Transverse colon (tissue), 4 donors: ENCODE measurements around the gene PILRA. TPM values are rescaled to one million over a fixed set of nuclear protein-coding genes. Genes with fewer than 3 reads are reported as not detected.
"Not testable (repeated sequence)": the region's sequence is repeated elsewhere in the genome, so short reads cannot be mapped to it uniquely, and the experiment has no call there.

ENCODE experiments used
- DNase-seq: peaks from one replicate; pipeline ENCODE4 v3.0.0-alpha.2; 2019
- H3K27ac ChIP-seq, 4 donors: fragments of 200-600 bp; sonication (generic); 2 replicates each; pipeline ENCODE4 v1.5.1; 2016 to 2018; ENCODE audit warnings: inconsistent platforms in 4 of 4
- H3K27me3 ChIP-seq: fragments of 200-600 bp; sonication (generic); 2 replicates; pipeline ENCODE4 v1.5.1; 2017; ENCODE audit warnings: inconsistent platforms
- H3K36me3 ChIP-seq, 4 donors: fragments of 200-600 bp; sonication (generic); 2 replicates each; pipeline ENCODE4 v1.5.1; 2017 to 2019; ENCODE audit warnings: inconsistent platforms in 4 of 4
- H3K4me1 ChIP-seq, 4 donors: fragments of 200-600 bp; sonication (generic); 2 replicates each; pipeline ENCODE4 v1.5.1; 2017 to 2020; ENCODE audit warnings: inconsistent platforms in 4 of 4
- H3K4me3 ChIP-seq, 4 donors: fragments of 200-600 bp; sonication (generic); 1 replicate in 1 of 4; 2 replicates in 3 of 4; pipeline versions ENCODE4 v1.5.1 to v1.6.1; 2017 to 2019; ENCODE audit warnings: inconsistent platforms in 4 of 4
- H3K9me3 ChIP-seq, 2 donors: fragments of 200-600 bp; sonication (generic); 2 replicates each; pipeline ENCODE4 v1.5.1; 2017 to 2019; ENCODE audit warnings: inconsistent platforms in 2 of 2
- CTCF ChIP-seq, 5 experiments: fragments of 200-600 bp in 3 of 5; fragments of 450-650 bp in 2 of 5; sonication (generic) in 3 of 5; IDR thresholded peaks; 1 replicate in 2 of 5; 2 replicates in 3 of 5; pipeline ENCODE4 v1.5.1; 2016 to 2017; ENCODE audit warnings: antibody characterized with exemption in 5 of 5, inconsistent platforms in 3 of 5, mild to moderate bottlenecking in 2 of 5, moderate library complexity in 1 of 5
- EP300 ChIP-seq: sonication (generic); formaldehyde crosslinking; IDR thresholded peaks from one replicate; pipeline ENCODE4 v1.6.1; 2017; ENCODE audit warnings: antibody characterized with exemption, low read depth
- POLR2A ChIP-seq: fragments of 450-650 bp; IDR thresholded peaks from one replicate; pipeline ENCODE4 v1.6.1; 2016; ENCODE audit warnings: antibody characterized with exemption, mild to moderate bottlenecking, moderate library complexity
- POLR2AphosphoS5 ChIP-seq, 3 donors: sonication (generic); formaldehyde crosslinking; IDR thresholded peaks; one replicate each; pipeline ENCODE4 v1.6.1; 2016; ENCODE audit warnings: antibody characterized with exemption in 3 of 3
- WGBS, 2 donors: methylation state at CpG; one replicate each; pipeline ENCODE4 v1.1.5; 2018; ENCODE audit warnings: low coverage in 1 of 2; 5-methylcytosine and 5-hydroxymethylcytosine counted together
- in situ Hi-C, 4 donors: fragments of 200-750 bp; cut with MboI; loops; one replicate each; pipeline versions ENCODE4 v1.15.0 to v1.15.1; 2017; ENCODE audit warnings: low sequenced_read_pairs in 3 of 4, low pct_ligation_motif_present in 1 of 4, low pct_unique_long_range_greater_than_20kb in 1 of 4
- intact Hi-C: fragments of 100-400 bp; cut with DNase I; formaldehyde crosslinking; loops from one replicate; pipeline ENCODE4 v1.15.1; 2023; ENCODE audit warnings: low total_unique reads
- total RNA-seq, 4 donors: library from RNA; depleted of rRNA; stranded (reverse); fragments of >200 nt; gene quantifications; one replicate each; pipeline ENCODE4 v1.1.0, GENCODE V29; 2016

The PILRA gene
- total RNA-seq, 4 donors from 2014 or later: 1.9 to 4.9 TPM; not detected in 2

DNA sequence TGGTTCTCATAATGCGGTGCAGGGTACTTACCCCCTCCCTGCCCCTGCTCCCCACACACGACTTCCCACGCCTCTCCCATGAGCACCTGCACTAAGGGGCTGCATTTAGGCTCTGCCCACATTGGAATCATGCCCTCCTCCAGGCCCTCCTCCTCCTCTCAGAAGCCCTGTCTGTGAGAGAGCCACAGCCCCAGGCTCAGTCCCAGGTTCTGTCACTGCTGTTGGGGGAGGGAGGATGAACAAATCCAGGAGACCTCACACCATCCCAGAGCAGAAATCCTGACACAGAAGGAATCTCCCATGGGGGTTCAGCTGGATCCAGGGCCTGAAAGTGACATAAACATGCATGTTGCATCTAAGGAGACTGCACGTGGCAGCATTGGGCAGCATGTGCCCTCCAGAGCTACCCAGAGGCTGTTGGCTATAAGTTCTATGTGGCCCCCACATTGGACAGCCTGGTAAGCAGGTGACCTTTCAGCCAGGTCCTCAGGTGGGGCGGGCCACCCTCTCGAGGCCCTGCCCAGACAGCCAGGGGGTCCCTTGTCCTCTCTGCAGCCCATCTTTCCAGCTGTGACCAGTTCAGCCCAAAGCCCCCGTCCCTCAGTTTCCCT lies 1.6 kb upstream of the PILRA start:
- Histone ChIP-seq H3K27ac (no peak overlapping the region), H3K9me3 (no peaks in the 10 kb centered on the region), H3K4me3 (no peak overlapping the region), H3K36me3 (no peaks in the 10 kb centered on the region), H3K27me3 (no peaks in the 10 kb centered on the region), H3K4me1 (peaks cover 0 to 5% (median 0%) of the 10 kb centered on the region in 4 donors)
- in situ Hi-C loops (no loop called here), intact Hi-C loops (no loop called here)
- TF ChIP-seq EP300 (no peak), CTCF (IDR thresholded peaks at IDR 0.05) (no peak), POLR2AphosphoS5 (IDR thresholded peaks at IDR 0.05) (no peak), POLR2A (no peak)
- WGBS, 2 donors: 78 to 80% methylated on average over 1 to 6 of the region's 7 CpGs
- DNase-seq: no peak

- in situ Hi-C loops: no loop called here
- no peak overlapping the region for H3K4me3 ChIP-seq
- H3K36me3 ChIP-seq: no peaks in the 10 kb centered on the region
- TF ChIP-seq POLR2AphosphoS5 (IDR thresholded peaks at IDR 0.05): no peak
- TF ChIP-seq POLR2A: no peak
- no peak for TF ChIP-seq EP300
- TF ChIP-seq CTCF (IDR thresholded peaks at IDR 0.05): no peak
- intact Hi-C loops: no loop called here
- no peak for DNase-seq
- no peaks in the 10 kb centered on the region for H3K9me3 ChIP-seq
- H3K27me3 ChIP-seq: no peaks in the 10 kb centered on the region
- WGBS, 2 donors: 53% methylated on average over 8 of the region's 8 CpGs; no CpG with 5 or more reads in 1 of the 2 donors
- H3K4me1 ChIP-seq: peaks cover 0 to 5% (median 0%) of the 10 kb centered on the region in 4 donors
- H3K27ac ChIP-seq: peak overlapping the region in 2 of 4 donors; percentile 29 to 43
Observed at GRCh38 chr7:100372256-100372655, 1.0 kb upstream of the PILRA start.

DNA sequence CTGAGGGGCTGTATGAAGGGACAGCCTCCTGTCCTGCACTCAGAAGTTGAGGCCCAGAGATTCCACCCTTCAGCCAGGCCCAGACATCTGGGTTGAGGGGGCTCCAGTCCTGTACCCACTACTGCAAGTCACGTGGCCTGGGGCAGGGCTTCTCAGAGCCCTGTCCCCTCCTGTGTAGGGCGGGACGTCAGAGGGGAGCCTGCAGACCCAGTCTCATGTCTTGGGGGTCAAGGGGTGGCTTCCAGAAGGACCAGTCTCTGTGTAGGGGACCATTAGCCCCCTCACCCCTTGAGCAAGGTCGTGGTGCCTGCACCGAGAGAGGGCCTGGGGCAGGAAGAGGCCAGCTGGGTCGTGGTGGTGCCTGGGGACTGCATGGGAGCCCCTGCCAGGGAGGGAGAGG lies 593 bp upstream of the PILRA start:
- in situ Hi-C loops (no loop called here), intact Hi-C loops (no loop called here)
- H3K9me3 ChIP-seq: no peaks in the 10 kb centered on the region
- H3K4me1 ChIP-seq: peaks cover 0 to 5% (median 0%) of the 10 kb centered on the region in 4 donors
- H3K27ac ChIP-seq: peak overlapping the region in 3 of 4 donors; percentile 21 to 43 (median 29)
- no peak overlapping the region for H3K4me3 ChIP-seq
- no peak for TF ChIP-seq POLR2A
- H3K36me3 ChIP-seq: no peaks in the 10 kb centered on the region
- WGBS, 2 donors: 57% methylated on average over 6 of the region's 6 CpGs; no CpG with 5 or more reads in 1 of the 2 donors
- DNase-seq: no peak
- no peaks in the 10 kb centered on the region for H3K27me3 ChIP-seq

DNA sequence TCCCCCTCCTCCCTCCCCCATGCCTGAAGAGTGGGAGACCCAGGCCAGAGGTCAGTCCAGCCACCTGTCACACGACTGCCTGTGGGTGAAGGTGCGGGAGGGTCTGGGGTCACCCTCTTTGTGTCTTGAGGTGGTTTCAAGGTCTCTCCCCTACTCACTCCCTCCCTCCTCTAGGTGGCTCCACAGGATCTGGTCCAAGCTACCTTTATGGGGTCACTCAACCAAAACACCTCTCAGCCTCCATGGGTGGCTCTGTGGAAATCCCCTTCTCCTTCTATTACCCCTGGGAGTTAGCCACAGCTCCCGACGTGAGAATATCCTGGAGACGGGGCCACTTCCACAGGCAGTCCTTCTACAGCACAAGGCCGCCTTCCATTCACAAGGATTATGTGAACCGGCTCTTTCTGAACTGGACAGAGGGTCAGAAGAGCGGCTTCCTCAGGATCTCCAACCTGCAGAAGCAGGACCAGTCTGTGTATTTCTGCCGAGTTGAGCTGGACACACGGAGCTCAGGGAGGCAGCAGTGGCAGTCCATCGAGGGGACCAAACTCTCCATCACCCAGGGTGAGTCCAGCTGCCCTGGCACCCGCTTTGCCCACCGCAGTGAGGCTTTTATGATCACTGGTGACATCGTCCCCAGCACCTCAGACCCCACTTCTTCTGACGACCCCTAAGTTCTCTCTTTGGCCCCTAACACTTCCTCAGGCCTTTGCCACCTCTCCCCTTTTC lies 747 bp downstream of the PILRA start:
- DNase-seq, intact Hi-C loops, H3K36me3 ChIP-seq, H3K9me3 ChIP-seq, in situ Hi-C loops, H3K27me3 ChIP-seq: not testable (repeated sequence)
- WGBS, 2 donors: 40 to 76% methylated on average over 1 to 15 of the region's 15 CpGs
- Histone ChIP-seq H3K4me3 (peak overlapping the region in 1 of 4 donors; percentile 14), H3K27ac (peak overlapping the region in 1 of 4 donors; percentile 43), H3K4me1 (peaks cover 0 to 14% (median 0%) of the 10 kb centered on the region in 4 donors)

DNA sequence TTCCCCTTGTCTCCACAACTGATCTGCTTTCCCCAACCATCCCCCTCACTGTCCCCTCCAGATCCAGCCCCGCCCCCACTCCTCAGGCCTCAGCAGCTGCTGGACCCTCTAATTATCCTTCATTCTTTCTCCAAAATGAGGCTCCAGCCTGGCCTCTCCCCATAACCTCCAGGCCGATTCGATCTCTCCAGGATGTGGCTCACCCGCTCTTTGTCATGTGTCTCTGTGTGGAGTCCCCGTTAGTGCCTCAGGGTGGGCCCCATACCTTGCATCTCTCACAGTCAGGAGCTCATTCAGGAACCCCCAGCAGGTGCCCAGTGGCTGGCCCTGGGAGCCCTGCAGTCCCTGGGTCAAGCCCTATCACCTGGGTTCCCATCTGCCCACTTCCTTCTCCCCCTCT lies 1.3 kb downstream of the PILRA start:
- Histone ChIP-seq H3K27me3 (no peaks in the 10 kb centered on the region), H3K4me1 (peaks cover 0 to 14% (median 0%) of the 10 kb centered on the region in 4 donors), H3K36me3 (no peaks in the 10 kb centered on the region), H3K27ac (no peak overlapping the region), H3K4me3 (no peak overlapping the region), H3K9me3 (no peaks in the 10 kb centered on the region)
- TF ChIP-seq POLR2A: no peak
- no peak for TF ChIP-seq POLR2AphosphoS5 (IDR thresholded peaks at IDR 0.05)
- TF ChIP-seq CTCF (IDR thresholded peaks at IDR 0.05): no peak
- no peak for TF ChIP-seq EP300
- 82 to 86% methylated on average over 1 to 5 of the region's 5 CpGs for WGBS, 2 donors
- intact Hi-C loops: no loop called here
- in situ Hi-C loops: no loop called here
- DNase-seq: no peak
